H1 (cell line): ENCODE measurements around the gene TEX51. TPM values are rescaled to one million over a fixed set of nuclear protein-coding genes. Genes with fewer than 3 reads are reported as not detected.

ENCODE experiments used
- CTCF ChIA-PET: fragments of 300-600 bp; sonication (Branson Sonifier 250); formaldehyde crosslinking; loops from one replicate; lab custom pipeline; 2021; ENCODE audit not compliant: partially characterized antibody; lab: Charles Lee
- POLR2A ChIA-PET: fragments of 300-600 bp; sonication (Branson Sonifier 250); formaldehyde crosslinking; loops from one replicate; lab custom pipeline; 2021; ENCODE audit warnings: inconsistent platforms; ENCODE audit not compliant: partially characterized antibody; lab: Charles Lee
- DNase-seq, 2 experiments: peaks; one replicate each; pipeline versions ENCODE4 v3.0.0 to v3.0.0-alpha.2; 2010 to 2022; ENCODE audit warnings: low spot score in 2 of 2, low read depth in 1 of 2, mixed read lengths in 1 of 2
- FAIRE-seq: peaks from 2 replicates; lab custom pipeline; 2011; peaks lifted over from hg19 to GRCh38; lab: Jason Lieb, UNC
- H2AFZ ChIP-seq: 2 replicates; pipeline ENCODE4 v1.8.1; 2012; ENCODE audit warnings: low read length, inconsistent platforms
- H2AK5ac ChIP-seq: 2 replicates; pipeline ENCODE4 v1.6.1; 2013; ENCODE audit warnings: low read depth, low read length
- H2BK120ac ChIP-seq: replicated peaks from 2 replicates; pipeline ENCODE3; 2013; ENCODE audit warnings: low read depth, low read length, inconsistent platforms
- H2BK12ac ChIP-seq: 2 replicates; pipeline ENCODE4 v1.6.1; 2013; ENCODE audit warnings: low read depth, low read length
- H2BK15ac ChIP-seq: 2 replicates; pipeline ENCODE4 v1.6.1; 2013; ENCODE audit warnings: low read length
- H2BK20ac ChIP-seq: 2 replicates; pipeline ENCODE4 v1.6.1; 2013; ENCODE audit warnings: low read length
- H2BK5ac ChIP-seq: 2 replicates; pipeline ENCODE4 v1.6.1; 2013; ENCODE audit warnings: low read depth, low read length
- H3K14ac ChIP-seq: 2 replicates; pipeline ENCODE4 v1.6.1; 2013; ENCODE audit warnings: inconsistent platforms; ENCODE audit not compliant: insufficient read length
- H3K18ac ChIP-seq: 2 replicates; pipeline ENCODE4 v1.6.1; 2013; ENCODE audit warnings: low read length; ENCODE audit errors: extremely low read depth
- H3K23ac ChIP-seq: 2 replicates; pipeline ENCODE4 v1.6.1; 2013; ENCODE audit warnings: inconsistent platforms; ENCODE audit not compliant: insufficient read length
- H3K23me2 ChIP-seq: 2 replicates; pipeline ENCODE4 v1.6.1; 2013; ENCODE audit warnings: low read depth, low read length
- H3K27ac ChIP-seq: 2 replicates; pipeline ENCODE4 v1.6.1; 2011; ENCODE audit warnings: low read depth, low read length, inconsistent platforms
- H3K27me3 ChIP-seq, 4 experiments: replicated peaks in 1 of 4; 1 replicate in 1 of 4; 2 replicates in 3 of 4; pipeline versions ENCODE4 v1.6.1 to v1.8.1; 2011 to 2013; ENCODE audit warnings: low read length in 3 of 4, mild to moderate bottlenecking in 3 of 4, inconsistent platforms in 2 of 4, mixed read lengths in 2 of 4, moderate library complexity in 1 of 4; ENCODE audit not compliant: control insufficient read depth in 3 of 4, insufficient read depth in 3 of 4; ENCODE audit errors: extremely low read depth in 1 of 4
- H3K36me3 ChIP-seq, 4 experiments: 2 replicates each; pipeline versions ENCODE4 v1.6.1 to v1.8.1; 2011 to 2013; ENCODE audit warnings: mild to moderate bottlenecking in 4 of 4, low read length in 3 of 4, moderate library complexity in 2 of 4, control low read depth in 1 of 4, inconsistent platforms in 1 of 4; ENCODE audit not compliant: insufficient read depth in 4 of 4, control insufficient read depth in 2 of 4
- H3K4ac ChIP-seq: replicated peaks from 2 replicates; pipeline ENCODE3; 2013; ENCODE audit warnings: low read length, low read depth, mixed read lengths, inconsistent platforms; ENCODE audit not compliant: insufficient read length
- H3K4me1 ChIP-seq, 4 experiments: replicated peaks in 1 of 4; 1 replicate in 1 of 4; 2 replicates in 3 of 4; pipeline versions ENCODE4 v1.6.1 to v1.8.1; 2011 to 2013; ENCODE audit warnings: low read length in 3 of 4, inconsistent platforms in 2 of 4, mixed read lengths in 1 of 4; ENCODE audit not compliant: insufficient read depth in 4 of 4, control insufficient read depth in 3 of 4
- H3K4me2 ChIP-seq, 2 experiments: 2 replicates each; pipeline versions ENCODE4 v1.6.1 to v1.8.1; 2011 to 2013; ENCODE audit warnings: low read depth in 2 of 2, low read length in 2 of 2, control low read depth in 1 of 2, inconsistent platforms in 1 of 2, mild to moderate bottlenecking in 1 of 2; ENCODE audit not compliant: insufficient read depth in 1 of 2
- H3K4me3 ChIP-seq, 4 experiments: fragments of 200-600, 300-600 bp in 1 of 4; sonication (generic), shearing (Covaris generic), sonication (Bioruptor Twin) in 1 of 4; 2 replicates each; pipeline versions ENCODE4 v1.5.1 to v1.8.1; 2011 to 2016; ENCODE audit warnings: low read length in 4 of 4, low read depth in 3 of 4, control low read depth in 2 of 4, inconsistent platforms in 2 of 4, mild to moderate bottlenecking in 2 of 4, mixed read lengths in 1 of 4, moderate library complexity in 1 of 4; ENCODE audit not compliant: insufficient read depth in 2 of 4; ENCODE audit errors: extremely low read depth in 1 of 4
- H3K56ac ChIP-seq: replicated peaks from 2 replicates; pipeline ENCODE3; 2013; ENCODE audit warnings: low read depth, mild to moderate bottlenecking, mixed read lengths, low read length, inconsistent platforms; ENCODE audit not compliant: insufficient read length
- H3K79me1 ChIP-seq: 2 replicates; pipeline ENCODE4 v1.6.1; 2013; ENCODE audit warnings: low read depth, low read length, control low read depth
- H3K79me2 ChIP-seq, 2 experiments: 2 replicates each; pipeline versions ENCODE4 v1.6.1 to v1.8.1; 2012 to 2013; ENCODE audit warnings: low read length in 2 of 2, mild to moderate bottlenecking in 2 of 2, inconsistent platforms in 1 of 2; ENCODE audit not compliant: insufficient read depth in 2 of 2, control insufficient read depth in 1 of 2
- H3K9ac ChIP-seq, 4 experiments: replicated peaks in 1 of 4; 1 replicate in 1 of 4; 2 replicates in 3 of 4; pipeline versions ENCODE4 v1.6.1 to v1.8.1; 2011 to 2013; ENCODE audit warnings: low read depth in 3 of 4, low read length in 3 of 4, control low read depth in 2 of 4, mild to moderate bottlenecking in 2 of 4, moderate library complexity in 2 of 4, inconsistent platforms in 1 of 4; ENCODE audit errors: extremely low read depth in 1 of 4
- H3K9me3 ChIP-seq, 2 experiments: 2 replicates each; pipeline versions ENCODE4 v1.6.1 to v1.8.1; 2012 to 2013; ENCODE audit warnings: mild to moderate bottlenecking in 2 of 2, moderate library complexity in 2 of 2, control low read depth in 1 of 2, inconsistent platforms in 1 of 2, low read depth in 1 of 2, low read length in 1 of 2, mixed read lengths in 1 of 2; ENCODE audit not compliant: insufficient read depth in 2 of 2
- H4K20me1 ChIP-seq, 2 experiments: replicated peaks in 1 of 2; 2 replicates each; pipeline versions ENCODE3 to v1.8.1; 2011 to 2013; ENCODE audit warnings: inconsistent platforms in 2 of 2, low read length in 2 of 2, mild to moderate bottlenecking in 1 of 2; ENCODE audit not compliant: insufficient read depth in 2 of 2, control insufficient read depth in 1 of 2
- H4K5ac ChIP-seq: 2 replicates; pipeline ENCODE4 v1.6.1; 2013; ENCODE audit warnings: low read length, low read depth, mixed read lengths, inconsistent platforms; ENCODE audit not compliant: insufficient read length
- H4K8ac ChIP-seq: 2 replicates; pipeline ENCODE4 v1.8.0; 2013; ENCODE audit warnings: mild to moderate bottlenecking, moderate library complexity, low read length, inconsistent platforms; ENCODE audit not compliant: insufficient read depth; ENCODE audit errors: extremely low read depth
- H4K91ac ChIP-seq: replicated peaks from 2 replicates; pipeline ENCODE3; 2013; ENCODE audit warnings: low read length, mixed read lengths, inconsistent platforms; ENCODE audit not compliant: insufficient read length
- RXRA ChIP-seq: IDR thresholded peaks from 2 replicates; pipeline ENCODE4 v1.6.1; 2011; ENCODE audit warnings: low read depth, mild to moderate bottlenecking, low read length, moderate library complexity; ENCODE audit not compliant: insufficient read depth
- WGBS, 2 experiments: shearing (Covaris generic) in 1 of 2; methylation state at CpG; one replicate each; pipeline versions ENCODE4 v1.1.6 to v1.1.7; 2013 to 2015; ENCODE audit warnings: low lambda C conversion rate in 2 of 2, mixed read lengths in 2 of 2, inconsistent platforms in 1 of 2, low coverage in 1 of 2, missing lambda C conversion rate in 1 of 2; ENCODE audit not compliant: insufficient replicate concordance in 2 of 2, insufficient coverage in 1 of 2, insufficient read length in 1 of 2; ENCODE audit errors: extremely low coverage in 1 of 2, missing lambda C conversion rate in 1 of 2; 5-methylcytosine and 5-hydroxymethylcytosine counted together
- polyA plus RNA-seq, 7 experiments: library from polyadenylated mRNA; depleted of rRNA in 3 of 7; stranded (reverse) in 5 of 7; unstranded in 2 of 7; fragments of >200 nt in 5 of 7; fragments of 200-250 nt in 2 of 7; gene quantifications; 1 replicate in 5 of 7; 2 replicates in 1 of 7; 4 replicates in 1 of 7; pipeline versions ENCODE4 v1.2.1 to v1.2.3, GENCODE V29; 2011 to 2013; ENCODE audit warnings: missing spikeins in 2 of 7, mixed read lengths in 2 of 7
- total RNA-seq: library from RNA; stranded (reverse); fragmentation: NEBNext Ultra II Directional; extraction: Animal tissue kit (Norgen Biotek cat#: 25700); gene quantifications from 2 replicates; pipeline ENCODE4 v1.2.1, GENCODE V29; 2021

Gene TEX51
- total and polyA plus RNA-seq, 2 of the 8 experiments (the other 6 are each of a cell fraction or from before 2014, with no cell fraction given) = not detected

DNA sequence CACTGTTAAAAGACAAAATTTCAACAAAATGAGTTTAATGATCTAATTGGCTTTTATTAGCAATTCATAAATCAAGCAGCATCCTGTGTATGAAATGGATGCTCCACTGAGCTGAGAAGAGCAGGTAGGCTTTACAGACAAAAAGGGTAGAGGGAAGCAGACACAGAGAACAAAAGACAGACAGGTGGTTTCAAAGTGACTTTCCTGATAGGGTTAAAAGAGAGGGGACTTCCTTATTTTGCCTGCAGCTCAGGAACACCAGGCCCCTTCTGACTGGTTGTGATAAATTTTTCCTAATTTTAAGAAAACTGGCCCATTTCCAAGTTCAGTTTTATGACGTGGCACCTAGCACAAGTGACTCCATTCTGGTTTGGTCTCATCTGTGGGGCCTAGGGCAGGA, 11.9 kb downstream of the TEX51 start:
- H2AFZ ChIP-seq = no peak overlapping the region
- H3K27ac ChIP-seq = no peak overlapping the region
- no peak overlapping the region for H3K4ac ChIP-seq
- WGBS, 2 experiments = 100% methylated on average over 1 of the region's 1 CpG; no CpG with 5 or more reads in 1 of the 2 experiments
- FAIRE-seq = no peak
- H3K36me3 ChIP-seq = no peaks in the 10 kb centered on the region
- no peaks in the 10 kb centered on the region for H3K23me2 ChIP-seq
- H3K79me2 ChIP-seq = no peaks in the 10 kb centered on the region
- CTCF ChIA-PET = interaction anchor here (1.3 kb wide), 1 partner anchor 22 kb away, joined by 6 read pairs; no protein-coding TSS in a partner anchor
- H3K14ac ChIP-seq = no peak overlapping the region
- no peak overlapping the region for H3K23ac ChIP-seq
- H2AK5ac ChIP-seq = no peak overlapping the region
- H3K56ac ChIP-seq = no peak overlapping the region
- no peak overlapping the region for H2BK12ac ChIP-seq
- no peaks in the 10 kb centered on the region for H3K27me3 ChIP-seq
- H3K4me2 ChIP-seq = no peak overlapping the region
- H3K9me3 ChIP-seq = no peaks in the 10 kb centered on the region
- H3K9ac ChIP-seq = no peak overlapping the region
- H4K91ac ChIP-seq = no peak overlapping the region
- POLR2A ChIA-PET = no interaction called here
- no peak overlapping the region for H2BK15ac ChIP-seq
- no peak overlapping the region for H3K18ac ChIP-seq
- no peaks in the 10 kb centered on the region for H3K79me1 ChIP-seq
- H4K20me1 ChIP-seq = no peaks in the 10 kb centered on the region
- no peak overlapping the region for H2BK20ac ChIP-seq
- no peak overlapping the region for H4K5ac ChIP-seq
- H3K4me1 ChIP-seq = no peaks in the 10 kb centered on the region; a peak in 2 of 7 replicates
- no peak for TF ChIP-seq RXRA
- DNase-seq = no peak
- H4K8ac ChIP-seq = no peak overlapping the region
- no peak overlapping the region for H3K4me3 ChIP-seq
- H2BK120ac ChIP-seq = no peak overlapping the region
- H2BK5ac ChIP-seq = no peak overlapping the region
